CD4-positive, alpha-beta T cell treated with Interleukin-17A for 4 hours (primary cell): Measurements from ENCODE around the gene GREM1.

Experiments
- DNase-seq: peaks from one replicate; pipeline ENCODE4 v3.0.0-alpha.2; 2020; ENCODE audit warnings: mixed read lengths

The GREM1 gene

DNA sequence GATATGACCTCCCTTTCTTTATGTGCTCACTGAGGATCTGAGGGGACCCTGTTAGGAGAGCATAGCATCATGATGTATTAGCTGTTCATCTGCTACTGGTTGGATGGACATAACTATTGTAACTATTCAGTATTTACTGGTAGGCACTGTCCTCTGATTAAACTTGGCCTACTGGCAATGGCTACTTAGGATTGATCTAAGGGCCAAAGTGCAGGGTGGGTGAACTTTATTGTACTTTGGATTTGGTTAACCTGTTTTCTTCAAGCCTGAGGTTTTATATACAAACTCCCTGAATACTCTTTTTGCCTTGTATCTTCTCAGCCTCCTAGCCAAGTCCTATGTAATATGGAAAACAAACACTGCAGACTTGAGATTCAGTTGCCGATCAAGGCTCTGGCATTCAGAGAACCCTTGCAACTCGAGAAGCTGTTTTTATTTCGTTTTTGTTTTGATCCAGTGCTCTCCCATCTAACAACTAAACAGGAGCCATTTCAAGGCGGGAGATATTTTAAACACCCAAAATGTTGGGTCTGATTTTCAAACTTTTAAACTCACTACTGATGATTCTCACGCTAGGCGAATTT lies 14.9 kb downstream of the GREM1 start:
- DNase-seq = no peak

DNA sequence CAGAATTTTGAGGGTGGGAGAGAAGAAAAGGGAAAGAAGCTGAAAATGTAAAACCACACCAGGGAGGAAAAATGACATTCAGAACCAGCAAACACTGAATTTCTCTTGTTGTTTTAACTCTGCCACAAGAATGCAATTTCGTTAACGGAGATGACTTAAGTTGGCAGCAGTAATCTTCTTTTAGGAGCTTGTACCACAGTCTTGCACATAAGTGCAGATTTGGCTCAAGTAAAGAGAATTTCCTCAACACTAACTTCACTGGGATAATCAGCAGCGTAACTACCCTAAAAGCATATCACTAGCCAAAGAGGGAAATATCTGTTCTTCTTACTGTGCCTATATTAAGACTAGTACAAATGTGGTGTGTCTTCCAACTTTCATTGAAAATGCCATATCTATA lies 15.5 kb downstream of the GREM1 start:
- no peak for DNase-seq

DNA sequence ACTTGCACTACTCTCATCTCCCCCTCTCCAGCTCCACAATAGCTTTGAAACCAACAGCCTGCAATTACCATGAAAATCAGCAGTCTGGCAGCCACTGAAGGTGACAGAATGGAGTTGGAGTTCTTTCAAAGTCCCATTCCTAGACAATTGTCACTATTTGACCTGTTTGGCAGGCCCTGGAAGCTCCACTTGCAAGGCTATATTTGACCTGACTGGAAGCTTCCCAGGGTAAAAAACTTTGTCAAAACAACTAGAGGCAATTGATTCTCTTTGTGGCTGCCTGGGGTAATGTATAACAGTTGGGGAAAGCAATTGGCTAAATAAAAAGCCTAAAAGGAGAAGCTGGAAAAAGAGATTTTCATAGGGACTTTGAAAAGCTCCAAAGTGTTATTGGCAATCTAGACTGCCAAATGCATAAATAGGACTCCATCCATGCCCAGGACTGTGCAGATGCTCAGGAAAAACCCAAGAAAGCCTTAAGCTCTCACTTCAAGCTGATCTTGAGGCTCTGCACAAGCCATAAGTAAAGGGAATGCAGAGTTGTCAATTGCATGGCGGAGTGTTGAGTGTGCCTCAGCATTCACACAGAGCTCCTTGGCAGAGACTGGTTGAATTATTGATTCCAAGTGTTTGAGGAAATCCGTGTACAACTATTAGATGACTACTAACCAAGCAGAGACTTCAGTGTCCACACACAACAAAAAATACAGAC lies 18.3 kb downstream of the GREM1 start:
- no peak for DNase-seq

DNA sequence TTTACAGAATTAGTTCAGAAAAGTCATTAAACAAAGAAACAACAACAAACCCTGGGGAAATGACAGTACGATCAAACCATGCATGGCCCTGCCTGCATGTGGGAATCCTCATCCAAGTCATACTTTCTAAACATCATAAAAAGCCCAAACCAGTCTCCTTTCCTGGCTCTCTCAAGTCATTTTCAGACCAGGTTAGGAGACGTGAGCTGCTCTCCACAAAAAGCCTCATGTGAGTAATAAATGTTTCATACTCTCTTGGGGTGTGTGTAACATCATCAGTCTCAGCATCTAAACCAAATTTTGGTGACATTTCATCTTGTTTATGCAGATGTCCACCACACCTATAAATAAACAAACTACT lies 18.9 kb downstream of the GREM1 start:
- DNase-seq = no peak

DNA sequence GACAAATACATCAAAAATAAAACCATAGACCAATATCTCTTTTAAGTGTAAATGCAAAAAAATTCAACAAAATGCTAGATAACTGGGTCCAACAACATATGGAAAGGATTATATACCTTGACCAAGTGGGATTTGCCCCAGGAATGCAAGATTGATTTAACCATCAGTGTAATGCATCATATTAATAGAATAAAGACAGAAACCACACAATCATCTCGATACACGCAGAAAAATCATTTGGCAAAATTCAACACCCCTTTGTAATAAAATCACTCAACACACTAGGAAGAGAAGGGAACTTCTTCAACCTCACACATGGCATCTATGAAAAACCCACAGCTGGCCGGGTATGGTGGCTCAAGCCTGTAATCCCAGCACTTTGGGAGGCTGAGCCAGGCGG lies 19.5 kb downstream of the GREM1 start:
- no peak for DNase-seq

DNA sequence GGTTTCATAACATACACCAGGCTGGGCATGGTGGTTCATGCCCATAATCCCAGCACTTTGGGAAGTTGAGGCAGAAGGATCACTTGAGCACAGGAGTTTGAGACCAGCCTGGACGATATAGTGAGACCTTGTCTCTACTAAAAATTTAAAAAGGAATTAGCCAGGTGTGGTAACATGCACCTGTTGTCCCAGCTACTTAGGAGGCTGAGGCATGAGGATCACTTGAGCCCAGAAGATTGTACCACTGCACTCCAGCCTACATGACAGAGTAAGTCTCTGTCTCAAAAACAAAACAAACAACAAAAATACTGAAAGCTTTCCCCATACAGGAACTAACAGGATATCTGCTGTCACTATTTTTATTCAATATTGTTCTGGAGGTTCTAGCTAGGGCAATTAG lies 20.9 kb downstream of the GREM1 start:
- no peak for DNase-seq

DNA sequence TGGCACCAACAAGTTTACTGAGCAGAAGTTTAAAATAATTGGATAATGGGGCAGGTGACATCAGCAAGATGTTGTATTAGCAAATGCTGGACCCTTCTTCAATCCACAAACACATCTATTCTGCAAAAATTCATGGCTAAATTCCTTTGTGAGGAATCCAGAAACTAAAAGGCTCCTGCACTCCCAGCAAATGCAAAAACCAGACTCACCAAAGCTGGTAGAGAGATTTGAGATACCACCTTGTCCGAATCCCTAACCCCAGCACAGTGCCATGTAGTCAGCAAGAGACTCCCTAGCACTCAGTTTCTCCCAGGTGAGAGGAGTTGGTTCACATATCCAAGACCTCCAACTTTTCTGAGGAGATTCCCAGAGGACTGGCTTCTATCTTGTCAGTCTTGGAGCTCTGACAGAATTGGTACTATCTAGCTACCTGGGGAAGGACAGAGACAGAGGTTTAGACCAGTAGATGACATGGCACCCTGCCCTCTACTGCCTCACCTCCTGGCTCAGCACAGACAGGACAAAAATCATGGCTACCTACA lies 21.8 kb downstream of the GREM1 start:
- DNase-seq = no peak

DNA sequence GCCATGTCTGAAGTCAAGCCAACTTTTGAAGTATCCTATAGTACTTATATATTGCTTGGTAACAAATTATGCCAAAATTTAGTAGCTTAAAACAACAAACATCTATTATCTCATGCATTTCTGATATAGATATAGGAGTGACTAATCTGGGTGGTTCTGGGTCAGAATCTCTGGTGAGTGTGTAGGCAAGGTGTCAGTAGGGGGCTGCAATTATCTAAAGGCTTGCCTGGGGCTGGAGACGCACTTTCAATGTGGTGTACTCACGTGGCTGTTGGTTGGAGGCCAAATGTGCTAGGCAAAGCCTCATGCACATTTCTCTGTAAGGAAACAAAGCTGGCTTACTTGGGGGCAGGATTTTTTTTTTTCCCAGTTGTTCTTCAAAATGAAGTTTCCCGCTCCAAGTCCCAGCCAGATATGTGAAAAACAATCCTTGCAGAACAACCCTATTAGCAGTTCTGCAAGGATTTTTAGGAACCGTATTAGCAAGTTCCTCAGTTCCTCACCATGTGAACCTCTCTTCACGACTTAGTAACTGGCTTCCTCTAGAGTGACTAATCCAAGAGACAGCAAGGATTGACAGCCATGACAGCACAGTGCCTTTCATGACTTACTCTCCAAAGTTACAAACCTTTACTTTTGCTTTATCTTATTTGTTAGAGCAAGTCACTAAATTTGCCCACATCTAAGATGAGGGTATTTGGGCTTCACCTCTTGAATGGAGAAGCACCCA lies 25.8 kb downstream of the GREM1 start:
- no peak for DNase-seq

DNA sequence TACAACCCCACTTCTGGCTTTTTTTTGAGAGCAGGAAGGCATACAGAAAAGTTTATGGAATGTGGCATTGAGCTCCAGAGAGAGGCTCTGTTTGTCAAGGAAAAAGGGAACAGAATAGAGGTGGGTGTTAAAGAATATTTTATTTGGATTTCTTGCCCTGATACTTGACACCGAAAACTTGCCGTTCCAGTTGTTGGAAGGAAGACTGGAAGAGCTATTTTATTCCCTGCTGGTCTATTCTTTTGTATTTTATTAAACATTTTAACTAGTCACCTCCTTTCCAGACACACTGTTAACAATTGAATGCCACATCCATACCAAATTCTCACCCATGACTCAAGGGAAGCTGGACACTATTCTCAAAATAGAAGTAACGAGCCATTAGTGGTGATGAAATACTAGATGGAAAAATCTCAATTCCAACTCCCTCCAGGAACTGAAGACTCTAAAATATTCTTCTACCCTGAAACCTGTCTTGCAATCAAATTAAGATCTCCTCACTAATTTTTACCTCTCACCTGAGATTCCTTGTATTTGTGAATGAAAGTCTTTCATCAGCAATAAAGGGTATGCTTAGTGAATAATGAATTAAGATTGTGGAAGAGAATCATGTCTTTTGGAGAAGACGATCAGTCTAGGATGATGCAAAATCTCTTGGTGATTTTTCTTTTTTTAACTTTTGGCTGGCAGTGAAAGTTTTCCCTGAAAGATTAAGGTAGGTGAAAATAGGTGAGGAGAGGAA lies 28.5 kb downstream of the GREM1 start:
- no peak for DNase-seq

DNA sequence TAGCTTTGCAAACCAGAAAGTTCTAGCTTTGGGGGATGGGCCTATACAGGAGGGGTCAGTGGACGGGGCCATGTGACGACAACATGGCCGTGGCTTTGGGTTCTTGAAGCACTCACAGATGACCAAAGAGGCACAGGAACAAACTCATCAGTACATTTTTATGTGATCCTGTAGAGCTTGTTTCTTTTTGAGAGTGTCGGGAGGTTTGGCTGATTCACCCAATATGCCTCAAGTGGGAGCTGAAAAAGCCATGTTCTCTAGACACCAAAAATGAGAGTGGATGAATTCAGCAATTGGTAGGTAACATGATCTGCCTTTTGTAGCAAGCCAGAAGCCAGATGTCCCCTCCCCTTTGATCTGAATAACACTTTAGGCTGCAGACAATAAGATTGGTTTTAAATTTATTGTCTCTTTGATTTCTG lies 30.1 kb downstream of the GREM1 start:
- no peak for DNase-seq

DNA sequence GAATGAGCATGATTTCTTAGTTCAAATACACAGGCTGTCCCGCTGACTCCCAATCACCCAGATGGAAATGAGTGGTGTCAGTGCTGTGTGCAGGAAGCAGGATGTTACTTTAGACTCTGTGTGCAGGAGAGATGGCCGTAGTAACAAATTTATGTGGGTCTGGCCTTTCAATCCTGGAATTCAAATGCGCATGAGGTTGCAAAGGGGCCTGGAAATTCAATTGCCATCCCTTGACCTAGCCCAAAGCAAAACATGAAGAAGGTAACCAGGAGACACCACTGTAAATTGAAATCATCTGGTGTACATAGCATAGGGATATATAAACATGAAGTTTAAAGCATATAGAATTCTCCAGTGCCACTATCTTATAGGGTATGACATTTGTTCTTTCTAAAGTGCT lies 33.2 kb downstream of the GREM1 start:
- DNase-seq = no peak

DNA sequence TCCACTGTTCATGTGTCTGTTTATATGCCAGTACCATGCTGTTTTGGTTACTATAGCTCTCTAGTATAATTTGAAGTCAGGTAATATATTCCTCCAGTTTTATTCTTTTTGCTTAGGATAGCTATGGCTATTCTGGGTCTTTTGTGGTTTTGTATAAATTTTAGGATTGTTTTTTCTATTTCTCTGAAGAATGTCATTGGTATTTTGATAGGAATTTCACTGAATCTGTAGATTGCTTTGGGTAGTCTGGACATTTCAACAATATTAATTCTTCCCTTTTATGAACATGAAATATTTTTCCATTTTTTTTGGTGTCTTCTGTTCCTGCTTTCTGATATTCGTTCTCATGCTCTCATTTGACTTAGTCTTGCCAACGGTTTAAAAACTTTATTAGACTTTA lies 39.6 kb downstream of the GREM1 start:
- no peak for DNase-seq

DNA sequence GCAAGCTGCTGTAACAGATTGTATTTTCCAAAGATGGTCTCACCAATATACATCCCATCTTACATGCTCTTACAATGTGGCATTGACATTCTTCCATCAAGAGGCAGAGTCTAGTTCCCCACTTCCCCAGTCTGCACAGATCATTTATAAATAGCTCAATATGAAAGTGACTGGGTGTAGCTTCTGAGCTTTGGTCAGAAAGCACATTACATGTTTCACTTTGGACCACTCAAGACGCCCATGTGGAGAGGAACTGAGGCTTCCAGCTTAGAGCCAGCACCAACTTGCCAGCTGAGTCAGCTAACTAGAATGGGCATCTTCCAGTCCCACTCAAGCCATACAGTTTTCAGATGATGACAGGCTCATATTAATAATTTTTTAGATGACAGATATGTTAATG lies 45.5 kb downstream of the GREM1 start:
- DNase-seq = no peak

DNA sequence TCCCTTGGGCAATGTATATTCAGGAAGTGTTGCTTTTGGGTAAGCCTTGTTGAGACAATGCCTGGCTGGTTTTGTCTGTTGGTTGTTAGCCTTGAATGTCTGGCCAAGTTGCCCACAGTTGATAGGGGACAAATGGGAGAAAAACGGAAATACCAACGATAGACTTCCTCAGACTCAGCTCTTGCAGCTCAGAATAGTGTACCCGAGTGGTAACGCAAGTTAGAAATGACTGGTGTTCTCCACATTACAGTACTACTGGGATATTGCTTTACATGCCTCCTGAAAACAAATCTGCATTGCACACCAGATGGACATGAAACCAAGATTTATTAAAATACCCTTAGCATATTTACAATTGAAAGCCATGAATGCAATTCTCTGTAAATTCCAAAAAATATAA lies 47.4 kb downstream of the GREM1 start:
- DNase-seq = no peak

DNA sequence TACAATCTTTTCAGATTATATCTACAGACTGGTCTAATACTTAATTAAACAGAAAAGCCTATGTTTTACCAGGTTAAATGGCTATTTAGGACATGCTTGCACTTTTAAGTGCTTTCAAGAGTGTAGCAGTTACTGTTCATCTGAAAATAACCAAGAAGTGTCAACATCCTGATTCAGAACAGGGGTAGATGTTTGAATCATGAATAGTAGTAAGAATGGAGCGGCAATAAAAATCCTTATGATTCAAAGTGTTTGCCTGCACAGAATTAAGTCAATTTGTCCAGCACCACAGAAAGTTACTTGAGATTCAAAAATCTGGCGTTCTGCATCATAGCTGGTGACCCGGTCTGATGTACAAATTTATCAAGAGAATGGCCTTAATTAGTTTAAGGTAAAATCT lies 48.3 kb downstream of the GREM1 start:
- no peak for DNase-seq

DNA sequence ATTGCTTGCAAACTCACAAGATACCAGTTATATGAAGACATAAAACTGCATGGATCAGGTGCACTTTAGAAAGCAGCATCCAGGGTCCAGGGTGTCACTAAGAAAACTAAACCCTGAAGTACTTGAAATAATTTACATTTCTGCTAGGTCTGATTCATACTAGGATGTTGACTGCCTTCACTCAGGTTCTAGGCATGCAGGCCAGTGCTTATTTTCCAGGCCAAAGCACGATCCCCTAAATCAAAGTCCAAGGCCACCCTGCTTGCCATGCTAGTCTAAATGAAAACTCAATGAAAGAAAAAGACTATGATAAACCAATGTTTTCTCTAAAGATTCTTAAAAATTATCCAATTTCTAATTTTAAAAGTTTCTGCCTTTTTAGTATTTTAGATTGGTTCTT lies 49.4 kb downstream of the GREM1 start:
- DNase-seq = no peak

DNA sequence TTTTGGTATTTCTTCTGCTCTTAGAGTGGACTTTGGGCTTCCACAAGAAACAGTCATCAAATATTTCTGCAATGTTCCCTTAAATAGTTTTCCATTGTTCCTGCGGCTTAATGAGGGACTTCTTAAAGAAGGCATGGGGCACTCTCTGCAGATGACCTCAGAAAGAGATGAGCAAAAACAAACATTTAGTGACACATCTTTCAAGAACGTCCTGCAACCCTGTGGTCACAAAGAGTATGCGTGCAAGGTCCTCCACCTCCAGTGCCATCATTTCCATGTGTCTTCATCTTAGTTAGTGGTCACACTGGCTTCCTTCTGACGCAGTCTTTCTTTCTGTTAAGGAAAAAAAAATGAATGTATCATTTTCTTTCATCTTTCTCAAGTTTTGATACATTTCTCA lies 56.2 kb downstream of the GREM1 start:
- no peak for DNase-seq

DNA sequence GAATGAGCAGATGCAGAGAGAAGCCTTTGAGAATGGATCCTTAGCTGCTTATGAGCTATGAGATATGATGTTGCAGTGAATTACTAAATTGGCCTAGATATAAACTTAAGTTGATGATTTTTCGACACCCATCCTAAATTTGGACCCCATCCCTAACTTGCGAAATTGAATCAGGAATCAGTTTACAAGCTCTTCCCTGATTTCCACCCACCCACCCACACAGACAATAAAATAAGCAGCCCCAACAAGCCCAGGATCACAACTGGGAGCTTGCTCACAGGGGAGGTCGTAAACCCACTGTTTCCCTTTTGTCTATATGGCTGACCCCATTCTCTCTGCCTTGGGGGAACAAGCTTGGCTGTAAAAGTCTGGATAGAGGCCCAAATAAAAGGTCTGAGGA lies 57.3 kb downstream of the GREM1 start:
- DNase-seq = no peak

DNA sequence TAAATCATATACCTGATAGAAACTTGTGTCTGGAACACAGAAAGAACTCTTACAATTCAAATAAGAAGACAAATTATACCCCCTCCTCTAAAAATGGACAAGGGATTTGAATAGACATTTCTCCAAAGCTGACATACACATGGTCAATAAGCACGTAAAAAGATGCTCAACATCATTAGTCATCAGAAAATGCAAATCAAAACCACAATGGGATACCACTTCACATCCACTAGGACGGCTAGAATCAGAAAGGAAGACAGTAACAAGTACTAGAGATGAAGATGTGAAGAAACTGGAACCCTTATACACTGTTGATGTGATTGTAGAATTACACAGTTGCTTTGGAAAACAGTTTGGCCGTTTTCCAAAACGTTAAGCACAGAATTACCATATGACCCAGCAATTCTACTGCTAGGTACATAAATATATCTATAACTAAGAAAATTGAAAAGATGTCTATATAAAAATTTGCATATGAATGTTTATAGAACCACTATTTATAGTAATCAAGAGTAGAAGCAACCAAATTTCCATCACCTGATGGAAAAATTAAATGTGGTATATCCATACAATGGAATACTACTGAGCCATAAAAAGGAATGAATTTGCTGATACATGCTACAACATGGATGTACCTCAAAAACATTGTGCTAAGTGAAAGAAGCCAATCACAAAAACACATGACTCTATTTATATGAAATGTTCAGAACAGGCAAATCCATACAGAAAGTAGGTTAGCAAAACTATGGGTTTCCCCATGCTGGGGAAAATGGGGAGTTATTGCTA lies 60.8 kb downstream of the GREM1 start:
- no peak for DNase-seq

DNA sequence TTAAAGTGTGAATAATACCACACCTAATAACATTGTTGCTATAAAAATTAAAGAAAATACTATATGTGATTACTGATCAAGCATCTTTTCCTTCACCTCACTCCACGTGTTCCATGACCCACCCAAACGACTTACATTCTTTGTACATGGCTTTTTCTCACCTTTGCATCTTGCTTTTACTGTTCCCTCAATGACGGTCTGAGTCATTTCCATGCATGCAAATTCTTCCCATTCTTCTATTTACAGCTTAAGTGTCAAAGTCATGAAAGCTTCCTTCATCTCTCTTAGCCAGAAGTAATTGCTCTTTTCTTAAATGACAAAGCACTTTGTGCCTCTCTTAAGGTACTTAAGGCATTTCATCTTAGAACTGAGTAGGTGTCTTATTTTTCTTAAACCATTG lies 64.0 kb downstream of the GREM1 start:
- DNase-seq = no peak

DNA sequence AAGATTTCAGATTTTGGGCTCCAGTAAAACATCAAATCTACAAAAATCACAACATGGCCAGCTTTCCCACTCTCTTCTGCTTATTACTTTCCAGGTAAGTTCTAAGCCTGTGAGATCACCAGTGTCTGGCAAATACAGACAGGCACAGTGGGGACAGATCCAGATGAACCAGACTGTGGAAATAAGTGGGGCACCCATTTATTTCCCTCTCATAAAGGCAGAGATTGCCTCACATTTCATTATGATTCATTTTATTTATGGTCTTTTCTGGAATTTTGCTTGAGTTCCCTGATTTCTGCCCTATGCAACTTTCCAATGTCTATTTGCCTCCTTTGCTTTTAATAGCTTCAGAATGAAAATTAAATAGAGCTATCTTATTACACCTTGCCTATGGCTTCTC lies 66.8 kb downstream of the GREM1 start:
- DNase-seq = no peak

DNA sequence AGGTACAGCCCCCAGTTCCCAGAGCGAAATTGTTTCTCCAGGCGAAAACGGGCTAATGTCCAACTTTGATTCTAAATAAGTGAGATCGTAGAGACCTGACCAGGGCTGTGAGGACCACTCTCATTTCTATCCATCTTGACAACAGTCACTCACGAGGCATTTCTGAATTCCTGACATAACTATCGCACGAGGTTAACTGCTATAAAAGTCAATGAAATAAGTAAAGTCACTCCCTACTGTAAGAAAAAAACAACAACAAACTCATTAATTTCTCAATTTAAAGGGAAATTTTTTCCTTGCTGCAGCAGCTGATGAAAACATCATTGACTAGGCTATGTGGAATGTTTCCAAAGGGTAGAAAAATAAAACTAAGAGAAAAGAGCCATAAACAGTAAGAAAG lies 69.1 kb downstream of the GREM1 start:
- DNase-seq = no peak

DNA sequence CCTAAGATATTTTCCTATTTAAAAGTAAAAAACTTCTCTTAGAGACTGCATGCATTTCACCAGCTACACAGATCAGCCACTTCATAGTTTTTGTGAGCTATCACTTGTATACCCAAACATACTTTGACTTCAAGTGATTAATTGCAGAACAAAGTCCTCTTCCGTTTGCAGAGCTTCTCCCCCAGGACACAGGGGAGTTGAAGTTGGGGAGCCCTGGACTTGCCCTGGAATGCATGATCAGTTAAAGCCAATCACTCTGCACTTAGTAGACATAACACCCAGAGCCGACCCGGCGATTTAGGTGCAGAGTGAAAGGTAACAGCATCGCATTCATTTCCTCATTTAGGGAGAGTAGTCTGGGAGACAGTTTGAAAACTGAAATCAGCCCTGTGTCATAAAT lies 70.1 kb downstream of the GREM1 start:
- no peak for DNase-seq
